ENCODE results near the gene ICAM4. TPM values are rescaled to one million over a fixed set of nuclear protein-coding genes. Genes with fewer than 3 reads are reported as not detected.

Gene ICAM4
- total and polyA plus RNA-seq, 2 of the 8 experiments (the other 6 are each of a cell fraction or from before 2014, with no cell fraction given): 1.5 to 4.1 TPM

GRCh38 chr19:10274589-10274988 is 12.2 kb upstream of the ICAM4 start (continued):
- TF ChIP-seq KDM4A (IDR thresholded peaks at IDR 0.05; ENCODE audit: low read depth, low read length, severe bottlenecking) (no peak), RXRA (IDR thresholded peaks at IDR 0.05; ENCODE audit: insufficient read depth, low read depth, low read length) (no peak), KDM1A (IDR thresholded peaks at IDR 0.05; ENCODE audit: borderline replicate concordance, low read length) (no peak), ASH2L (IDR thresholded peaks at IDR 0.05; ENCODE audit: low read length) (no peak), E2F6 (IDR thresholded peaks at IDR 0.05) (no peak)
